Glutamatergic neuron (in vitro differentiated cells): ENCODE data around the gene CDH10. TPM values are rescaled to one million over a fixed set of nuclear protein-coding genes. Genes with fewer than 3 reads are reported as not detected.

Experiments
- DNase-seq: peaks from one replicate; pipeline ENCODE4 v3.0.0; 2022
- H3K27ac Mint-ChIP-seq: one replicate; pipeline ENCODE4 v1.8.0; 2020; ENCODE audit warnings: mild to moderate bottlenecking, mixed read lengths, inconsistent platforms; ENCODE audit not compliant: unreplicated experiment
- H3K27me3 Mint-ChIP-seq: one replicate; pipeline ENCODE4 v1.8.0; 2020; ENCODE audit warnings: mild to moderate bottlenecking, moderate library complexity, mixed read lengths, inconsistent platforms; ENCODE audit not compliant: unreplicated experiment
- H3K36me3 Mint-ChIP-seq: one replicate; pipeline ENCODE4 v1.8.0; 2020; ENCODE audit warnings: mild to moderate bottlenecking, mixed read lengths, inconsistent platforms; ENCODE audit not compliant: unreplicated experiment
- H3K4me1 Mint-ChIP-seq: one replicate; pipeline ENCODE4 v1.8.0; 2020; ENCODE audit warnings: mild to moderate bottlenecking, low read depth, mixed read lengths, inconsistent platforms; ENCODE audit not compliant: unreplicated experiment
- H3K4me3 Mint-ChIP-seq: one replicate; pipeline ENCODE4 v1.8.0; 2020; ENCODE audit warnings: mild to moderate bottlenecking, mixed read lengths, inconsistent platforms; ENCODE audit not compliant: unreplicated experiment
- H3K9me3 Mint-ChIP-seq: one replicate; pipeline ENCODE4 v1.8.0; 2020; ENCODE audit warnings: mild to moderate bottlenecking, moderate library complexity, mixed read lengths, inconsistent platforms; ENCODE audit not compliant: unreplicated experiment
- CTCF ChIP-seq: fragments of 200-600 bp; sonication (generic); IDR thresholded peaks from one replicate; pipeline ENCODE4 v1.5.0; 2021; ENCODE audit not compliant: partially characterized antibody, unreplicated experiment
- total RNA-seq: library from RNA; stranded (reverse); fragmentation: NEBNext Ultra II Directional; extraction: Animal tissue kit (Norgen Biotek cat#: 25700); gene quantifications from one replicate; pipeline ENCODE4 v1.2.1, GENCODE V29; 2021; ENCODE audit not compliant: unreplicated experiment

The CDH10 gene
- total RNA-seq, 1 donor from 2014 or later = 3.0 TPM

GRCh38 chr5:24585751-24586150 lies 59.0 kb downstream of the CDH10 start:
- Mint-ChIP-seq H3K4me1 (peaks cover 2% of the 10 kb centered on the region), H3K9me3 (no peaks in the 10 kb centered on the region), H3K36me3 (no peaks in the 10 kb centered on the region), H3K4me3 (no peak overlapping the region), H3K27me3 (no peaks in the 10 kb centered on the region), H3K27ac (no peak overlapping the region)
- no peak for TF ChIP-seq CTCF
- DNase-seq = no peak

- H3K27me3 Mint-ChIP-seq = no peaks in the 10 kb centered on the region
- no peak for TF ChIP-seq CTCF
- H3K4me1 Mint-ChIP-seq = no peaks in the 10 kb centered on the region
- H3K4me3 Mint-ChIP-seq = no peak overlapping the region
- no peak overlapping the region for H3K27ac Mint-ChIP-seq
- H3K36me3 Mint-ChIP-seq = no peaks in the 10 kb centered on the region
- H3K9me3 Mint-ChIP-seq = no peaks in the 10 kb centered on the region
- no peak for DNase-seq
These were observed 73.5 kb downstream of the CDH10 start for GRCh38 chr5:24571302-24571701.

- H3K9me3 Mint-ChIP-seq = no peaks in the 10 kb centered on the region
- H3K27ac Mint-ChIP-seq = no peak overlapping the region
- no peak overlapping the region for H3K4me3 Mint-ChIP-seq
- no peaks in the 10 kb centered on the region for H3K27me3 Mint-ChIP-seq
- no peak for TF ChIP-seq CTCF
- DNase-seq = no peak
- H3K4me1 Mint-ChIP-seq = no peaks in the 10 kb centered on the region
- no peaks in the 10 kb centered on the region for H3K36me3 Mint-ChIP-seq
These were observed 77.8 kb downstream of the CDH10 start for GRCh38 chr5:24566933-24567332.

GRCh38 chr5:24555229-24555628 lies 89.5 kb downstream of the CDH10 start:
- TF ChIP-seq CTCF = no peak
- no peaks in the 10 kb centered on the region for H3K9me3 Mint-ChIP-seq

GRCh38 chr5:24547132-24547531 lies 97.6 kb downstream of the CDH10 start:
- H3K4me3 Mint-ChIP-seq = no peak overlapping the region
- TF ChIP-seq CTCF = no peak
- DNase-seq = no peak
- H3K9me3 Mint-ChIP-seq = no peaks in the 10 kb centered on the region
- no peaks in the 10 kb centered on the region for H3K36me3 Mint-ChIP-seq
- no peak overlapping the region for H3K27ac Mint-ChIP-seq
- peaks cover 3% of the 10 kb centered on the region for H3K4me1 Mint-ChIP-seq
- H3K27me3 Mint-ChIP-seq = no peaks in the 10 kb centered on the region

More at GRCh38 chr5:24555229-24555628, 89.5 kb downstream of the CDH10 start:
- H3K27me3 Mint-ChIP-seq = no peaks in the 10 kb centered on the region
- peaks cover 8% of the 10 kb centered on the region for H3K4me1 Mint-ChIP-seq
- H3K4me3 Mint-ChIP-seq = no peak overlapping the region
- H3K27ac Mint-ChIP-seq = peak overlapping the region; percentile 53
- H3K36me3 Mint-ChIP-seq = no peaks in the 10 kb centered on the region
- no peak for DNase-seq
